ENCODE results near the gene WSCD2. TPM values are rescaled to one million over a fixed set of nuclear protein-coding genes. Genes with fewer than 3 reads are reported as not detected.

WSCD2 gene
- total RNA-seq, 1 donor from 2014 or later: not detected

- TF ChIP-seq CTCF (conservative IDR thresholded peaks at IDR 0.05; ENCODE audit: low read depth, low read length): no peak
- no peak for DNase-seq (ENCODE audit: low read depth)
Measured at GRCh38 chr12:108115123-108116121, 13.7 kb upstream of the WSCD2 start.

GRCh38 chr12:108116254-108116653 lies 12.8 kb upstream of the WSCD2 start:
- no peak for TF ChIP-seq CTCF (conservative IDR thresholded peaks at IDR 0.05; ENCODE audit: low read depth, low read length)
- DNase-seq (ENCODE audit: low read depth): no peak
- no peak overlapping the region for H3K4me3 ChIP-seq (ENCODE audit: low read depth, low read length)

More at GRCh38 chr12:108115123-108116121, 13.7 kb upstream of the WSCD2 start:
- H3K4me3 ChIP-seq (ENCODE audit: low read depth, low read length): no peak overlapping the region

GRCh38 chr12:108116699-108117098 lies 12.4 kb upstream of the WSCD2 start:
- no peak for TF ChIP-seq CTCF (conservative IDR thresholded peaks at IDR 0.05; ENCODE audit: low read depth, low read length)
- no peak for DNase-seq (ENCODE audit: low read depth)
- H3K4me3 ChIP-seq (ENCODE audit: low read depth, low read length): no peak overlapping the region

GRCh38 chr12:108117163-108117849 lies 11.8 kb upstream of the WSCD2 start:
- no peak for TF ChIP-seq CTCF (conservative IDR thresholded peaks at IDR 0.05; ENCODE audit: low read depth, low read length)
- no peak overlapping the region for H3K4me3 ChIP-seq (ENCODE audit: low read depth, low read length)
- no peak for DNase-seq (ENCODE audit: low read depth)

DNA sequence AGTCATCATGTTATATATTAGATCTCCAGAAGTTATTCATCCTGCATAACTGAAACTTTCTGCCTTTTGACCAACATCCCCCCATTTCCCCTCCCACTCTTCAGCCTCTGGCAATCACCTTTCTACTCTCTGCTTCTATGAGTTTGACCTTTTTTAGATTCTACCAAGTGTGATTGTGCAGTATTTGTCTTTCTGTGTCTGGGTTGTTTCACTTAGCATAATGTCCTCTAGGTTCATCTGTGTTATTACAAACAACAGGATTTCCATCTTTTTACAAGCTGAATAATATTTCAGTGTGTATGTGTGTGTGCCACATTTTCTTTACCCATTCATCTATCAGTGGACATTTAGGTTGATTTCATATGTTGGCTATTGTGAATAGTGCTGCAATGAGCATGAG lies 11.2 kb upstream of the WSCD2 start:
- no peak overlapping the region for H3K4me3 ChIP-seq (ENCODE audit: low read depth, low read length)
- TF ChIP-seq CTCF (conservative IDR thresholded peaks at IDR 0.05; ENCODE audit: low read depth, low read length): no peak
- no peak for DNase-seq (ENCODE audit: low read depth)

GRCh38 chr12:108119126-108119973 lies 9.7 kb upstream of the WSCD2 start:
- TF ChIP-seq CTCF (conservative IDR thresholded peaks at IDR 0.05; ENCODE audit: low read depth, low read length): no peak
- no peak overlapping the region for H3K4me3 ChIP-seq (ENCODE audit: low read depth, low read length)
- DNase-seq (ENCODE audit: low read depth): no peak

All from epithelial cell of proximal tubule (primary cell).